ENCODE measurements around the gene RIPOR2.

DNA sequence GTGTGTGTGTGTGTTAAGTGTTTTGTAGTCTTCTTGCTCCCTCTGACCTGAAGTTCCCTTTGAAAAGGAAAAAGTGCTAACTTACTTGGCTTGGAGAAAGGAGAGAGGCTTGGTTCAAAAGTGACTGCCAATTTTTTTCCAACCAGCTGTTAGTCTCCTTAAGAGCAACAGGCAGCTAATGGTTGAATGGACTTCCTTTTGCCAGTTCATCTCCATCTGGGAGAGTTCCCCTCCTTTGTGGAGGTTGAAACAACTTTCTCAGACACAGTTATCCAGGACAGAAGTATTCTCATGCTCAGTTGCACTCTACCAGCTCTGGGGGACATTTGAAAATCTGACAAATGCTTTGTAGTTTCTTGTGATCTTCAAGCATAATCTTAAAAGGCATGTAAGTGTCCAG lies 4.5 kb downstream of the RIPOR2 start:
- TF ChIP-seq, protein P1, sequence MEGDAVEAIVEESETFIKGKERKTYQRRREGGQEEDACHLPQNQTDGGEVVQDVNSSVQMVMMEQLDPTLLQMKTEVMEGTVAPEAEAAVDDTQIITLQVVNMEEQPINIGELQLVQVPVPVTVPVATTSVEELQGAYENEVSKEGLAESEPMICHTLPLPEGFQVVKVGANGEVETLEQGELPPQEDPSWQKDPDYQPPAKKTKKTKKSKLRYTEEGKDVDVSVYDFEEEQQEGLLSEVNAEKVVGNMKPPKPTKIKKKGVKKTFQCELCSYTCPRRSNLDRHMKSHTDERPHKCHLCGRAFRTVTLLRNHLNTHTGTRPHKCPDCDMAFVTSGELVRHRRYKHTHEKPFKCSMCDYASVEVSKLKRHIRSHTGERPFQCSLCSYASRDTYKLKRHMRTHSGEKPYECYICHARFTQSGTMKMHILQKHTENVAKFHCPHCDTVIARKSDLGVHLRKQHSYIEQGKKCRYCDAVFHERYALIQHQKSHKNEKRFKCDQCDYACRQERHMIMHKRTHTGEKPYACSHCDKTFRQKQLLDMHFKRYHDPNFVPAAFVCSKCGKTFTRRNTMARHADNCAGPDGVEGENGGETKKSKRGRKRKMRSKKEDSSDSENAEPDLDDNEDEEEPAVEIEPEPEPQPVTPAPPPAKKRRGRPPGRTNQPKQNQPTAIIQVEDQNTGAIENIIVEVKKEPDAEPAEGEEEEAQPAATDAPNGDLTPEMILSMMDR (IDR thresholded peaks at IDR 0.05), result no peak
- no peak for TF ChIP-seq POLR2A (IDR thresholded peaks at IDR 0.05)

All from tibial nerve (tissue), 3 donors.